ENCODE data around the gene CLSTN2. TPM values are rescaled to one million over a fixed set of nuclear protein-coding genes. Genes with fewer than 3 reads are reported as not detected.

The CLSTN2 gene
- total RNA-seq, 1 experiment from 2014 or later, result 0.68 TPM

GRCh38 chr3:140378571-140379340 is 443.8 kb downstream of the CLSTN2 start:
- Histone ChIP-seq H2BK20ac (ENCODE audit: low read depth, low read length, poor library complexity, severe bottlenecking) (no peak overlapping the region), H3K18ac (ENCODE audit: insufficient read length, low read depth, low read length) (no peak overlapping the region), H3K4me2 (ENCODE audit: insufficient read depth, insufficient read length, low read length) (no peak overlapping the region), H3T11ph (ENCODE audit: low read length) (no peak overlapping the region), H3K27me3 (ENCODE audit: insufficient read depth, low read length) (no peaks in the 10 kb centered on the region), H3K56ac (ENCODE audit: insufficient read length, low read depth, low read length) (no peak overlapping the region), H4K91ac (ENCODE audit: insufficient read length, low read depth, low read length) (no peak overlapping the region), H3K23me2 (ENCODE audit: insufficient read length, low read depth, low read length, poor library complexity, severe bottlenecking) (no peaks in the 10 kb centered on the region), H3K9me3 (ENCODE audit: control insufficient read depth, low read depth, low read length) (no peaks in the 10 kb centered on the region), H2BK15ac (ENCODE audit: low read depth, low read length) (no peak overlapping the region), H2AFZ (ENCODE audit: low read length) (no peak overlapping the region), H2AK5ac (ENCODE audit: insufficient read length, low read length) (no peak overlapping the region), H4K8ac (replicated peaks; ENCODE audit: insufficient read length, low read depth, low read length) (no peak overlapping the region), H3K27ac (ENCODE audit: insufficient read length, low read depth, low read length) (no peak overlapping the region), H3K14ac (ENCODE audit: insufficient read depth, low read length) (no peak overlapping the region), H3K79me1 (ENCODE audit: insufficient read depth, low read depth, low read length, poor library complexity, severe bottlenecking) (no peaks in the 10 kb centered on the region), H3K4ac (ENCODE audit: low read depth, low read length) (no peak overlapping the region), H4K5ac (ENCODE audit: insufficient read length, low read depth, low read length) (no peak overlapping the region), H3K79me2 (ENCODE audit: insufficient read depth, low read length) (no peaks in the 10 kb centered on the region), H3K9ac (ENCODE audit: extremely low read depth, insufficient read length, low read length) (no peak overlapping the region), H3K4me1 (ENCODE audit: insufficient read depth, low read length) (no peaks in the 10 kb centered on the region; the same call in 1 of the 2 replicates), H4K20me1 (ENCODE audit: control insufficient read depth, insufficient read depth, insufficient read length) (no peaks in the 10 kb centered on the region), H2BK120ac (ENCODE audit: low read depth, low read length, poor library complexity, severe bottlenecking) (no peak overlapping the region), H3K23ac (ENCODE audit: insufficient read length, low read depth, low read length) (no peak overlapping the region), H2BK12ac (ENCODE audit: insufficient read length, low read depth, low read length) (no peak overlapping the region), H2BK5ac (ENCODE audit: insufficient read length, low read length) (no peak overlapping the region)
- Mint-ChIP-seq H3K9me3 (no peaks in the 10 kb centered on the region), H3K27ac (peak overlapping the region in 1 of 3 experiments; percentile 61; a peak in 1 of 7 replicates), H3K27me3 (ENCODE audit: low read depth) (no peaks in the 10 kb centered on the region), H3K4me1 (peaks cover 18 to 23% of the 10 kb centered on the region in 2 experiments), H3K36me3 (ENCODE audit: insufficient read depth in 1 of 3, low read depth in 3 of 3) (0 out of 7 replicates have a peak, but pooled peaks cover 0 to 1% (median 0%) of the 10 kb centered on the region in 3 experiments), H3K4me3 (no peak overlapping the region)
- TF ChIP-seq CTCF (conservative IDR thresholded peaks at IDR 0.05), result no peak
- no peak for DNase-seq
- no CpG with 5 or more reads among the region's 3 CpGs for WGBS (ENCODE audit: extremely low coverage, insufficient read length, low lambda C conversion rate)

Measured in H9 (cell line).